OCI-LY1 (cell line): ENCODE data around the gene MAST3.

Source experiments
- CTCF ChIP-seq: fragments of 200-600 bp; sonication (generic), shearing (Covaris generic); IDR thresholded peaks from 2 replicates; pipeline ENCODE4 v1.5.1; 2017; ENCODE audit warnings: mild to moderate bottlenecking, antibody characterized with exemption, low read length, moderate library complexity, mixed read lengths
- EZH2 ChIP-seq: fragments of 200-600 bp; sonication (generic), shearing (Covaris generic); IDR thresholded peaks from 2 replicates; pipeline ENCODE4 v1.8.0; 2017; ENCODE audit warnings: borderline replicate concordance, mixed run types, mild to moderate bottlenecking, antibody characterized with exemption, low read length, moderate library complexity, mixed read lengths

GRCh38 chr19:18152817-18153555, 55.4 kb downstream of the MAST3 start, which contains the start of gene PIK3R2:
- TF ChIP-seq CTCF, result no peak
- no peak for TF ChIP-seq EZH2
